A549 treated with GW870086 at 1 μM for 4 hours (cell line): ENCODE measurements around the gene CHD1L. TPM values are rescaled to one million over a fixed set of nuclear protein-coding genes. Genes with fewer than 3 reads are reported as not detected.

Source experiments
- total RNA-seq: library from RNA; stranded (reverse); fragments of 200-300 nt; extraction: Qiagen RNA extraction; gene quantifications from 5 replicates; pipeline ENCODE4 v1.2.3, GENCODE V29; 2022; ENCODE audit warnings: low read depth

Gene CHD1L
- 30.5 to 34.5 TPM (median 33.1 TPM) in 5 replicates for total RNA-seq

DNA sequence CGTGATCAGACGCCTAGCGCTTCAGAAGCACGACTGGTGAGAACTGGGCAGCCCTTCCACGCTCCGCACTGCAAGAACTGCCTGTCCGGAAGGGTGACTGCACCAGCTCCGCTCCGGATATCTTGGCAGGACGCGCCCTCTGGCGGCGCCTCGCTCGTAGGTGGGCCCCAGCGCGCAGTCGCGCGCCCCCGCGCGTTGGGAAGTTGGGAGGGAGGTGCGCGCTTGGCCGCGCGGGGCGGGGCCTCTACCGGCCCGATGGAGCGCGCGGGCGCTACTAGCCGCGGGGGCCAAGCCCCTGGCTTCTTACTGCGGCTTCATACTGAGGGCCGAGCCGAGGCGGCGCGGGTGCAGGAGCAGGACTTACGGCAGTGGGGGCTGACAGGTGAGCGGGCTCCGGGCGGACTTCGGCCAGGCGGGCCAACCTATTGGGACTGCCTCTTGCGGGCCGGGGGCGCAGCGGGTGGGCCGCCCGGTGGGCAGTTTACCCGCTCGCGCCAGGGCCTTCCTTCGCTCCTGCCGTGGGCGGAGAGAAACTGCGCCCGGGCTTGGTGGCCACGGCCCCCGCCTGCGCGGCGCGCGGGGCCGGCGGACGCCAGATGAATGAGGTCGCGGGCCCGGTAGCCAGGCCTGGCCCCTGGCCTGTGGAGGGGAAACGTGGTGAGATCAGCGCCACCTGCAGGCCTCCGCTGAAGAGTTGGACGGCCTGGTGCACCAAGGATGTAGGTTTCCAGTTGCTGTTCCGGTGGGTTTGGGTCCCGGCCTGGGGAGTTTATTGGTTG, at the start of gene CHD1L:
Gene CHD1L (plus strand): TSS at position 236 of the 779 bp plus-strand sequence. CDS start 20 bp downstream, at position 256.

DNA sequence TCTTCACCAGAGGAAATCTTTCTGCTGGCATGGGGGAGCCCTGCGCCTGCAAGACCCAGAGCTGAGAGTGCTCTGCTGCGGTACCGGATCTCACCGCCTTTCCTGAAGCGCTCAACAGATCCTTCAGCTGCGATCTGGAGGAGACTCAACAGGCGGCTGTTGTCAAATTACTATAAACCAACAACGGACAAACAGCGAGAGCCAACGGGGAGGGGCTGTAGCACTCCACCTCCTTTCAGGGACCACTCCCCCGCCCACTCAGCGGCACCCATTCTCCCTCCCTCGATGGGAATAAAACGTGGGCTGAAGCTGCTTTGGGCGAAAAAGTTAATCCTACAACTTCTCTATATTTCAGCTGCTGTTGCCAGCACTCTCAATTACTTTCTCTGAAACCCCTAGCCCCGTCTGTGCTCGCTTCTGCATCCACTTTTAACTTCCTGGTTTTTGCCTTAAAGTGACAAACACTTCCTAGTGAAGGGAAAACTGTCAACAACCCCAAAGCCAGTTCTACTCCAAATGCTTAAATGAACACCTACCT, 17.2 kb upstream of the CHD1L start, which contains the start of gene FMO5:
Gene FMO5 (minus strand): TSS at position 147 of the 538 bp plus-strand sequence. CDS start 310 bp downstream, outside the sequence.

Other genes starting within 250 kb of the CHD1L start
- gene PRKAB2, start 70.2 kb upstream of the CHD1L start, total RNA-seq, result 9.3 to 11.9 TPM (median 10.8 TPM) in 5 replicates
- gene FMO5, start 17.3 kb upstream of the CHD1L start, total RNA-seq, result 0.22 to 0.42 TPM (median 0.29 TPM) in 5 replicates